Measurements from ENCODE around the gene GALK1. TPM values are rescaled to one million over a fixed set of nuclear protein-coding genes. Genes with fewer than 3 reads are reported as not detected.

GALK1 gene
- total RNA-seq, 1 donor from 2014 or later: 13.5 TPM

GRCh38 chr17:75753514-75754377, 11.2 kb downstream of the GALK1 start:
- FAIRE-seq (no peak), DNase-seq (ENCODE audit: low spot score in 2 of 2) (peak; percentile 91 to 93)

- no peak for FAIRE-seq
- DNase-seq (ENCODE audit: low spot score in 2 of 2): no peak
Measured at GRCh38 chr17:75752802-75753513, 12.0 kb downstream of the GALK1 start.

- DNase-seq (ENCODE audit: low spot score in 2 of 2) (no peak), FAIRE-seq (no peak)
Measured at GRCh38 chr17:75752405-75752709, 12.6 kb downstream of the GALK1 start.

- FAIRE-seq: no peak
- no peak for DNase-seq (ENCODE audit: low spot score in 2 of 2)
Measured at GRCh38 chr17:75751676-75752404, 13.2 kb downstream of the GALK1 start.

GRCh38 chr17:75750661-75751423, 14.2 kb downstream of the GALK1 start:
- DNase-seq (ENCODE audit: low spot score in 2 of 2) (no peak), FAIRE-seq (no peak)

- DNase-seq (ENCODE audit: low spot score in 2 of 2) (peak; percentile 81 to 86), FAIRE-seq (no peak)
Measured at GRCh38 chr17:75749545-75750389, 15.2 kb downstream of the GALK1 start.

- no peak for FAIRE-seq
- no peak for DNase-seq (ENCODE audit: low spot score in 2 of 2)
Measured at GRCh38 chr17:75748706-75749105, 16.3 kb downstream of the GALK1 start.

- DNase-seq (ENCODE audit: low spot score in 2 of 2) (no peak), FAIRE-seq (no peak)
Measured at GRCh38 chr17:75743625-75744206, 21.3 kb downstream of the GALK1 start.

GRCh38 chr17:75742337-75742736, 22.7 kb downstream of the GALK1 start:
- DNase-seq (ENCODE audit: low spot score in 2 of 2) (no peak), FAIRE-seq (no peak)

GRCh38 chr17:75740631-75741077, 24.3 kb downstream of the GALK1 start:
- DNase-seq (ENCODE audit: low spot score in 2 of 2) (no peak), FAIRE-seq (no peak)

- DNase-seq (ENCODE audit: low spot score in 2 of 2) (no peak), FAIRE-seq (no peak)
Measured at GRCh38 chr17:75740215-75740614, 24.8 kb downstream of the GALK1 start.

- FAIRE-seq (no peak), DNase-seq (ENCODE audit: low spot score in 2 of 2) (no peak)
Measured at GRCh38 chr17:75739801-75740200, 25.2 kb downstream of the GALK1 start.

- FAIRE-seq: no peak
Measured at GRCh38 chr17:75739174-75739573, 25.8 kb downstream of the GALK1 start.

GRCh38 chr17:75738218-75738802, 26.7 kb downstream of the GALK1 start:
- FAIRE-seq: no peak
- DNase-seq (ENCODE audit: low spot score in 2 of 2): peak; percentile 61 to 62

More at GRCh38 chr17:75739174-75739573, 25.8 kb downstream of the GALK1 start:
- no peak for DNase-seq (ENCODE audit: low spot score in 2 of 2)

- no peak for FAIRE-seq
- no peak for DNase-seq (ENCODE audit: low spot score in 2 of 2)
Measured at GRCh38 chr17:75737133-75737962, 27.6 kb downstream of the GALK1 start.

GRCh38 chr17:75736173-75736835, 28.7 kb downstream of the GALK1 start:
- FAIRE-seq: no peak
- no peak for DNase-seq (ENCODE audit: low spot score in 2 of 2)

- FAIRE-seq (no peak), DNase-seq (ENCODE audit: low spot score in 2 of 2) (no peak)
Measured at GRCh38 chr17:75734674-75735294, 30.2 kb downstream of the GALK1 start.
